Central memory CD4-positive, alpha-beta T cell (primary cell): ENCODE data around the gene RHBDL3.
"Not testable (repeated sequence)": the region's sequence is repeated elsewhere in the genome, so short reads cannot be mapped to it uniquely, and the experiment has no call there.

Experiments
- DNase-seq: peaks from one replicate; pipeline ENCODE4 v3.0.0; 2022

RHBDL3 gene

GRCh38 chr17:32292094-32292493, 26.5 kb downstream of the RHBDL3 start:
- DNase-seq, result no peak

- no peak for DNase-seq
Measured at GRCh38 chr17:32297424-32297823, 31.8 kb downstream of the RHBDL3 start.

- no peak for DNase-seq
Measured at GRCh38 chr17:32297860-32298259, 32.2 kb downstream of the RHBDL3 start.

GRCh38 chr17:32298298-32298697, 32.7 kb downstream of the RHBDL3 start:
- no peak for DNase-seq

GRCh38 chr17:32298721-32299579, 33.3 kb downstream of the RHBDL3 start:
- DNase-seq, result no peak

- DNase-seq, result no peak
Measured at GRCh38 chr17:32299580-32300164, 34.0 kb downstream of the RHBDL3 start.

GRCh38 chr17:32302037-32302436, 36.4 kb downstream of the RHBDL3 start:
- DNase-seq, result no peak

- no peak for DNase-seq
Measured at GRCh38 chr17:32302860-32303649, 37.4 kb downstream of the RHBDL3 start.

- DNase-seq, result no peak
Measured at GRCh38 chr17:32303781-32304288, 38.2 kb downstream of the RHBDL3 start.

- no peak for DNase-seq
Measured at GRCh38 chr17:32305049-32305448, 39.4 kb downstream of the RHBDL3 start.

GRCh38 chr17:32307658-32308057, 42.0 kb downstream of the RHBDL3 start:
- no peak for DNase-seq

GRCh38 chr17:32311028-32311536, 45.5 kb downstream of the RHBDL3 start:
- DNase-seq, result no peak

- no peak for DNase-seq
Measured at GRCh38 chr17:32314636-32315035, 49.0 kb downstream of the RHBDL3 start.

- DNase-seq, result no peak
Measured at GRCh38 chr17:32315171-32315570, 49.5 kb downstream of the RHBDL3 start.

- DNase-seq, result not testable (repeated sequence)
Measured at GRCh38 chr17:32316653-32317052, 51.0 kb downstream of the RHBDL3 start.

- DNase-seq, result no peak
Measured at GRCh38 chr17:32317353-32317752, 51.7 kb downstream of the RHBDL3 start.

GRCh38 chr17:32318071-32318470, 52.4 kb downstream of the RHBDL3 start:
- DNase-seq, result no peak

- peak; percentile 52 for DNase-seq
Measured at GRCh38 chr17:32319548-32319905, 53.9 kb downstream of the RHBDL3 start.

GRCh38 chr17:32320080-32320479, 54.4 kb downstream of the RHBDL3 start:
- DNase-seq, result not testable (repeated sequence)

GRCh38 chr17:32320847-32321246, 55.2 kb downstream of the RHBDL3 start:
- no peak for DNase-seq

- DNase-seq, result no peak
Measured at GRCh38 chr17:32323046-32323445, 57.4 kb downstream of the RHBDL3 start.

GRCh38 chr17:32323811-32324491, 58.3 kb downstream of the RHBDL3 start:
- DNase-seq, result peak; percentile 37

GRCh38 chr17:32327911-32328310, 62.3 kb downstream of the RHBDL3 start:
- no peak for DNase-seq
